ENCODE results near the gene TMEM132D.

Gene TMEM132D

DNA sequence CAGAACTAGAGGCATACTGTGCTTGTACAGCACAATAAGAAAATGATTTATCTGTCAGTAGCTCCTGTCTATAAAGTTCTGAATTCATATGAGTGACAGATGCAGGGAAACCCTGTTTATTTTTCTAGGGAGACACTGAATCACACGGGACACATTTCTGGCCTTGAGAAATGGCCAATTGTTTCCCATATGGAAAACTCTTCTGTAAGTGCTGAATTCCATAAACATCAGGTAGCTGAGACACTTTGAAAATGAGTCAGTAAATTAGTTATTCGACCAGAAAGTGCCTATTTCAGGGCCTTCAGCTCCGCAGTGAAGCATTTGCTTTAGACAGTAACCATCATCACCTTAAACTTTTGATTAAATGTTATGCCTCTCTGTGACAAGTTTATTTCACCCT lies 184.4 kb downstream of the TMEM132D start:
- no peak for DNase-seq

DNA sequence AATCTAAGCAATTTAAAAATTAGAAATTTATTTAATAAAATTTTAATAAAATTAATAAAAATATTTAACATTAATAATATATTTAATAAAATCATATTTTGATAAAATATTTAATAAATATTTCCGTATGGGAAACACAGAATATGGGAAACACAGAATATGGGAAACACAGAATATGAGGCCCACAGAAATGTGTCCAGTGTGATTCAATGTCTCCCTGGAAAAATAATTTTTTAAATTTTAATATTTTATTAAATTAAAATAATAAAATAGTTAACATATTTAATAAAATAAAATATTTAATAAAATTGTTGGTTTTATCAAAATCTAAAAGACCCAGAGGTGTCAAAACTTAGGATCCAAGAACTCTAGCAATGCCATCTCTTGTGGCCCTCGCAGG lies 186.4 kb downstream of the TMEM132D start:
- DNase-seq, result no peak

DNA sequence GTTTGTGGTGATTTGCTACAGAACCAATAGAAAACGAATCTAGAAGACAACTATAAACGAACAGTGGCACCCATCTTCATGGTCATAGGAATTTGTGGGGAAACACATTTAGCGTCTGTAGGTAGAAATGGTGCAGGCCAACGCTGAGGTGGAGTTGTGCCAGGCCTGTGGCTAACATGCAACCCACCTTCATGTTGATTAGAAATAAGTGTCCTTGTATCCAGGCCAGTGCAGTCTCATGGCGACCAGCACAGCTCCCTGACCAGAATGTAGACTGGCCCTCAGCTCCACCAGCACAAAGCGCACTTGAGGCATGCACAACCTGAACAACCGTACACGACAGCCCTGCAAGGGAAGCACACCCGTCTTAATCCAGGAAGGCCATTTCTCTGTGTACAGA lies 187.0 kb downstream of the TMEM132D start:
- no peak for DNase-seq

DNA sequence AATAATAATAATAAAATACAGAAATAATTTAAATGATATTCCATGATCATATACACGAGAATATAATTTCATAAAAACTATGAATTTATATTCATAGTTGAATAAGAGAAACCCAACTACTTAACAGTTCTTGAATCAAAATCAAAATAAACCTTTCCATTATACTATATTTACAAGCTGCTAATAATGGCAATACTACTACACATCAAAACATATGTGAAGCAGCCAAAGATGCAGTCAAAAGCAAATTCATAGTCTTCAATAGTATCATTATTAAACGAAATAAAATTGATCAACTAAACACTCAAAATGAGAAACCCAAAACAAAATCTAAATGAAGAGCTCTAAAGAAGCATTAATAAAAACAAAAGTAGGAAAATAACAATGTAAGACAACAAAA lies 197.1 kb downstream of the TMEM132D start:
- DNase-seq, result no peak

DNA sequence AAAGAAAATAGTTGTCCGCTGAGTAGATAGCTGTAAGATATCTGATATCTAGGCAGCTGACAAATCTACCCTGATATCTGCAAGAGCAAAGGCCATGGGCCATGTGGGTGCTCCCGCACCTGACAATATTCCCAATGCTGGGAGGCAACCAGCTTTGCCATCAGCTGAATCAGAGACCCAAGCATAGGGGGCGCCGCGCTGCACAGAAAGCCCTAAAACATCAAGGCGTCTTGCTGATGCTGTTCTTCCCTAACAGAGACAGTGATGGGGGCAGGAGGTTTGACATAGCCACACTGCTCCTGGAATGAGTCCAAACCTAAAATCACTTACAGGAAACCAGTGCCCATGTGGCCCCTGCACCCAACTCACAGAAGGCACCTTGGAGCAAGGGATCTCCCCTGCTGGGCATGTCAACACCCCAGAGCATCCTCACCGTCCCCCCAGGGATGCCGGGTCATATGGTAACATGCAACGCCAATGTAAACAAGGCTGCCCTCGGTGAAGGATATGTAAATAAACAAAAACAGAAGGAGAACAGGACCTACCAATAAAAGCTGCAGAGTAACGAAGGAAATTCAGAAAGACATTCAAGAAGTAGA lies 199.5 kb downstream of the TMEM132D start:
- DNase-seq, result no peak

DNA sequence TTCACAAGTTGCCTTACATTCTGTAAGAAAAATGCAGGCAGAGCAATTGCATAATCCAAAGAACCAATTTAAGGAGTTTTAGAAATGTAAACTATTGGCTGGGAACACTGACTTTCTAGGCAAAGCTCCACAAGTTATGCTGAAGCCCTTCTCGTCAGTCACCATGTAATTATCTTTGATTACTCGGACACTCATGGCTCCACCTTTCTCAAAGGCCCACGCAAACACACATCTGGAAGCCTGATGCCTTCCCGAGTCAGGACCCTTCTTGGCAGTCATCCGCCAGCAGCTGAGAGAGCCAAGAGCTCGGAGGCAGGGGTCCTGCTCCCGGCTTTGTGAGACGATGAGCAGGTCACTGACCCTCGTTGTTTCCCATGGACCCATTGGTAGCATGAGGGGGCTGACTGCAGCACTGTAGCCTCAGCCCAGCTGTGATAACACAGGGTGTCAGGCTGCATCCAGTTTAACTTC lies 202.2 kb downstream of the TMEM132D start:
- DNase-seq, result no peak

DNA sequence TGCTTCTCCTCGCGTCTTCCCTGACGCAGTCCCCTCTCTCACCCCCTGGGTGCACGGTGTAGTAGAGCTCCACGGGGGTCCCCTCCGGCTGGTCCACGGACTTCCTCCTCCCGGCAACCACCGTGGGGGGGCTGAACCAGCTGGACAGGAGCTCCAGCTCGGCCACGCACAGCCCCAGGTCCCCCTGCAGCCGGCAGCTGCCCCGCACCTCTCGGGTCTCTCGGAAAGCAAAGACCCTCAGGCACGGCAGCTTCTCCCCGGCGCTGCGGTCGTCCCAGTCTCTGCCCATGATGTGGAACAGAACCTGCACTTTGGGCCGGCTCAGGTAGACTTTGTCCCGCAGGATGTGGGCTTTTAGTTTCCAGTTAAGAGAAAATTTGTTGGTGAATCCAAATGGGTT lies 203.8 kb downstream of the TMEM132D start:
- DNase-seq, result no peak

DNA sequence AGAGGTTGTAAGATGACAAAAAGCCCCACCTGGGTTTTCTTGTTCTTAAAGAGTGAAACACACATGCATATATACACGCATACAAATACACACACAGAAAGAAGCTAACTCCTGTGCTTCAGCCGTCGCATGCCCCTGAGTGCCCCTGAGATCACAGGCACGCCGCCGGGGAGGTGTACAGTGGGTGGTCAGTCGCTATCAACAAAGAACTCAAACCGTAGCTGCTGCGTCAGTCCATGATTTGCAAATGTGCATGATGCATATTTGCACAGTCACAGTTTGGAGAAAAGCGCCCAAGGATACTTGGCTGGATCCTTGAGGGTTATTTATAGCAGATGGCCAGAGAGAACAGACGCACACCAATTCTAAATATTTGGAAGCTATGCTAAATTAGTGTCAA lies 206.9 kb downstream of the TMEM132D start:
- DNase-seq, result no peak

DNA sequence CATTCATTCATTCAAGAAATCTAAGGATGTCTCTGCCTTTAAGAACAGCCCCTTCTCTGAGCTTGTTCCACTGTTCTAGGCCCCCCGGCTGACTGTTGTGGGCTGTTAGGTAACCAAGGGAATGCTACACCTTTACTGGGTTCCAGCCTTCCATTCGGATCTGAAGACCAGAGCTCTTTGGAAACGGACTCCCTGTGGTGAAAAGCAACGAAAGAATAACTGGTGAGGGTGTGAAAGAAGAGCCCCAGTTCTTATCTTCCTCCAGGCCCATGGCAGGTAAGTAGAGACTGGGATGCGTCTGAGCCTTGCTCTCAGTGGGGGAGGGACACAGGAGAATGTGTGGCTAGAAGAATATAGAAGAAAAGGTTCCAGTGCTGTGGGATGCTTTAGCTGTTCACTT lies 207.4 kb downstream of the TMEM132D start:
- no peak for DNase-seq

DNA sequence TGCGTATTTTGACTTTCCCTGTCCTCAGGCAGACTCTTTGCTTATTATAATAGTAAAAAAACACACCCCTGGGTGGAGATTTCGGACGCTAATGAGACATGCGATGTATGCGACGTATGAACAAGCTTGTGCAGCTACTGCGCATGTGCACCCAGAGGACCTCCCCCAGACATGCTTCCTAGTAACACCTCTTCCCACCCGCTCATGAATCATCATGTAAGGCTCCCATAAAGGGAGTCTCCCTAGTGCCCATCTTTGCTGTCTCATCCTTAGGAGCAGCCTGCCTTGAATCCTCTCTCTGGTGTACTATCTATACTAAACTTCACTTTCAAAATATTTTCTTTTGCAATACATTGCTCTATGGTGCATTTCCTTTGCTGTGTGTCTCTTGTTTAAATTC lies 210.1 kb downstream of the TMEM132D start:
- no peak for DNase-seq

DNA sequence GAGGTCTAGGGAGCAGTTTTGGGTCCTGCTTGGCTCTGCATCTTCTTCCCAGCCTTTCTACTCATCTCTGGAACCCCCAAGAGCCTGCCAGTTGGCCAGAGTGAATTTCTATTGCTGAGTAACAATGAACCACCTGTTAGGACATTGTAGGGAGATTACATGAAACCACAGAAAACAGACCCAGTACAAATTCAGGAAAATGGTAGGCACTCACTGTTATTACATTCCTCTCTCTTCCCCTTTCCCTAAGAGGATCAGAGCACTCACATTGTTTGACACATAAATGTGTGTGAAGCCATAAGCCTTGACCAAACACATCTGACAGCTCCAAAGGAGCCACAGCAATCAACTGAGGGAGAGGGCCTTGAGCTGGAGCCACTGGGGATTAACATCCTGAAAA lies 216.1 kb downstream of the TMEM132D start:
- DNase-seq, result no peak

DNA sequence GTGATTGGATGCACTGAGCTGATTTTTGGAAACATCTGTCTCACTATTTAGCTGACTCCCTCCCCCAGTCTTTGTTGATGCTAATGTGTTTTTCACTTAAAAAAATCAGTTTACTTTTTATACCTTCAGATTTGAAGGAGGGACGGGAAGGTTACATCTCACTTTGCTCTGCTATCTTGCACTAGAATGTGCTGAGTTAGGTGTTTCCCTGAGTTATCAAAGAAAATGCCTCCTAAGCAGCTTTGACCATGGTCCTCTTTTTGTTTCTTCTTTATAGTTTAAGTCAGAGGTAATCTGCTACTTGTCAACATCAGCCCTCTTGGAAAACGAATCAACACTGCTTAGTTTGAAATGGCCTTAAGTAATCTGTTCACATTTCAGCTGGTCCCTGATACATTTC lies 222.0 kb downstream of the TMEM132D start:
- DNase-seq, result no peak

DNA sequence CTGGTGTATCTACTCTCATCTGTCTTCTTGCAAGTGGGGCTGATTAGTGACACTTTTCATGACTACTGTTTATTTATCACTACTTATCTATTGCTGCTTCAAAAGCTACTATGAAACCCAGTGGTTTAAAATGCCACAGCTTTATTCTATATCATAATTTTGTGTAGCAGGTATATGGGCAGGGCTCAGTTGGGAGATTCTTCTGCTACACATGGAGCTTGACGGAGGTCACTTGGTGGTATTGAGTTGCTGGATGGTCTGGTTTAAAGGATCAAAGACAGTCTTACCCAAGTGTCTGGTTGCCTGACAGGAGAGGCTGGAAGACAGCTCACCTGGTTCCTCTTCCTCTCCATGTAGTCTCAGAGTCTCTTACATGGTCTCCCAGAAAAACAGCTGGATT lies 222.7 kb downstream of the TMEM132D start:
- no peak for DNase-seq

DNA sequence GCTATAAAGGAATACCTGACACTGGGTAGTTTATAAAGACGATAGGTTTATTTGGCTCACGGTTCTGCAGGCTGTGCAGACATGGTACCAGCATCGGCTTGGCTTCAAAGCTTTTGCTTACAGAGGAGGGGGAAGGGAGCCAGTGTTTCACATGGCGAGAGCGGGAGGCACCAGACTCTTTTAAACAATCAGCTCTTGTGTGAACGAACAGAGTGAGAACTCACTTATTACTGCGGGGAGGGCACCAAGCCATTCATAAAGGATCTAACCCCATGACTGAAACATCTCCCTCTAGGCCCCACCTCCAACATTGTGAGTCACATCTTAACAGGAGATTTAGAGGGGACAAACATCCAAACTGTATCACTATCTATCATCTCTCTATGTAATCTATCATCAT lies 227.4 kb downstream of the TMEM132D start:
- no peak for DNase-seq

DNA sequence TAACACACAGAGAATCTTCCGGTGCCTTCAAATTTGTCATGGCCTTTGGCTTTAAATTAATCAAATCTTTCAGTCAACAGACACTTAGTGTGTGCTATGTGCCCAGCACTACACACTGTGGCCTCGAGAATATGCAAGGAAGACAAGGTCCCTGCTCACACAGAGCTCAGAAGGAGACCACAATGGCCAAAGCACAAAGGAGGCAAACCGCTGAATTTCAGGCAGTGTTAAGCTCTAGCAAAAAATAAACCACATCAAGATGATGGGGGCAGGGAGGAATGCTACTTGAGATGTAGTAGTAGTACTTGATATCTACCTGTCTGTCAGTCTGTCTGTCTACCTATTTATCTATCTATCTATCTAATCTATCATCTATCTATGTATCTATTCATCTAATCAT lies 227.9 kb downstream of the TMEM132D start:
- no peak for DNase-seq

DNA sequence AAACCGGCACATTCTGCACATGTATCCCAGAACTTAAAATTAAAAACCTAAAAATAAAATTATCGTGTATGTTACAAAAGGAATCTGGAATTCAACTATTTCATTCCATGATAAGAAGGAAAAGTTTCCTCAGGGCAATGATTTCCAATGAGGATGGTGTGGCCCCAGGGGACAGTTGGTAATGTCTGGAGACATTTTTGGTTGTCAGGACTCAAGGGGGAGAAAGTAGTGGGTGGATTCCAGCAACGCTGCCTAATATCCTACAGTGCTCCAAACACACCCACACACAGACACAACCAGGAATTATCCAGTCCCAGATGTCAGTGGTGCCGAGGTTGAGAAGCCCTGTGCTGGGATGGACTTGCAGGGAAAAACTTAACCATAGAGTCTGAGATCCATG lies 228.3 kb downstream of the TMEM132D start:
- DNase-seq, result no peak

DNA sequence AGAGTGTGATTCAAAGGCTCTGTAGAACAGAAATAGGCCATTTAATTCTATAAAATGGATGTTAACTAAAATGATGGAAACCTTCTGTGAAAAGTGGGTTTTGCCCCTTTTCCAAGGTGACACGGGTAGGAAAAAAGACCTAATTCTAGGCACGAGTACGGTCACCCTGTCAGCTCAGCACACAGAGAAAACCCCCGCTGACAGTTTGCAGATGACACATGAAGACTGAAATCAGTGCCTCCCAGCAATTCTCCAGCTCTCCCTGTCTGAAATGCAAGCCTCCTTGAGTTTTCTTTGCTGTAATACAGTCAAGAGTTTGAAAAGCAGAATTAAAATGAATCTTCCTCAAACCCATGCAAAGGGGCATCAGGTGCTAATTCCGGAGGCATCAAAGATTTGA lies 230.0 kb downstream of the TMEM132D start:
- no peak for DNase-seq

DNA sequence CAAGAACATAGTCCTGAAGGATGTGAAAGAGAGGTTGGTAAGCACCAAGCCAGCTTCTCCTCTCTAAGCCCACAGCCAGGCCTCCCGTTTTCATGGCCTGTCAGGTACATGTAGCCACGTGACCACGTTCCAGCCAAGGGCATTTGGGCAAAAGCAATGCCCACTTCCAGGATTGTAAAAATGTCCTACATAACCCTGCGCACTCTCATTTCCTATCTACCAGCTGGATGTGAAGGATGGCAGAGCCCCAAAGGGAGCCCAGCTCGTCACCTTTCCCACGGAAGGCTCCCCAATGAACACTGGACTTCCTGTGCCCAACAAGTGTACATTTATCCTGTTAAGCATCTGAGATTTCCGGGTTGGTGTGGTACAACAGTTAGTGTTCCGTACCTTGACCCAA lies 231.7 kb downstream of the TMEM132D start:
- no peak for DNase-seq

DNA sequence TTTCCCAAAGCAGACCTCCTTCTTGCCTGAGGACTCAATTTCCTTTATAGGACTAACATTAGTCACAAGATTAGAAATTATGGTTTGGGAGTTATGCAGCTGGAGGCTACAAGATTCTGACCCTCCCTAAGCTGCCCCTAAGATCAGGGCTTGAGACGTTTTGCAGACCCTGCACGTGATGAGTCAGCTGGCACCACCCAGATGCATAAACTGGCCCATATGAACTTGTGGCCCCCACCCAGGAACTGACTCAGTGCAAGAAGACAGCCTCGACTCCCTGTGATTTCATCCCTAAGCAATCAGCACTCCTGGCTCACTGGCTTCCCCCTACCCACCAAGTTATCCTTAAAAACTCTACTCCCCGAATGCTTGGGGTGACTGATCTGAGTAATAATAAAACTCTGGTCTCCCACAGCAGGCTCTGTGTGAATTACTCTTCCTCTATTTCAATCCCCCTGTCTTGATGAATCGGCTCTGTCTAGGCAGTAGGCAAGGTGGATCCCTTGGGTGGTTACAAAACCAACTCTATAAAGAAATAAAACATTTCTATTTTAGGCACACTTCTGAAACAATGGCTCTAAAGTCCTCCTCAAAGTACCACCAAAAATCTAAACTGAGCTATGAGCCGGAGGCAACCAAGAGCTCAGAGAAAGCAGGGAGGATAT lies 233.4 kb downstream of the TMEM132D start:
- no peak for DNase-seq

DNA sequence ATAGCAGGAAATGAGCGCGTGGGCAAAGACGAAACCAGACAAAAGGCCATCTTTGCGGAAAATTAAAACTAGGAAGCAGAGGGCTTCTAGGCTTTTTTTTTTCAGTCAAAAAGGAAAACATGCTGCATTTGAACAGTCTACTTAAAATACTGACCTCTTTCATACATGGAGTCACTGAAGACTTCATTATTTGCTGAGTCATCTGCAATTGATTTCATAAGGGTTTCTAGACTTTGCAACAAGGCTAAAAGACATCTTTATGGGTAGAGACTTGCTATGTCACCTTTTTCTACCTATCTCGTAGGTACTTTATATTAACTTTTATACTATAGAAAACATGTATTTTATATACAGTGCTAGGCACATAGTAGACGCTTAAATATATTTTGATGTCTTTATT lies 238.4 kb downstream of the TMEM132D start:
- no peak for DNase-seq

DNA sequence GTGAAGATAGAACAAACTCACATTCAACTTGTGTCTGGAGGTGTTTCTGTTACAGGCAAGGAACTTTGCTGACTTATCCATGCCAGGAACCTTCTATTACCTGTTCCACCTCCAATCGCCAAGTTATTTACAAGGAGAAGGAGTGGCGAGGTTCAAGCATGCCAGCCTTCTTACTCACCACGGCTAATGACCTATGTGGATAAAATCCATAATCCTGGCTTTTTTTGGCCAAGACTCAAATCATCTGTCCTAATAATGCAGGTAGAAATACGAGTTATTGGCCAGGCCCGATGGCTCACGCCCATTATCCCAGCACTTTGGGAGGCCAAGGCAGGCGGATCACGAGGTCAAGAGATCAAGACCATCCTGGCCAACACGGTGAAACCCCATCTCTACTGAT lies 241.6 kb downstream of the TMEM132D start:
- no peak for DNase-seq

DNA sequence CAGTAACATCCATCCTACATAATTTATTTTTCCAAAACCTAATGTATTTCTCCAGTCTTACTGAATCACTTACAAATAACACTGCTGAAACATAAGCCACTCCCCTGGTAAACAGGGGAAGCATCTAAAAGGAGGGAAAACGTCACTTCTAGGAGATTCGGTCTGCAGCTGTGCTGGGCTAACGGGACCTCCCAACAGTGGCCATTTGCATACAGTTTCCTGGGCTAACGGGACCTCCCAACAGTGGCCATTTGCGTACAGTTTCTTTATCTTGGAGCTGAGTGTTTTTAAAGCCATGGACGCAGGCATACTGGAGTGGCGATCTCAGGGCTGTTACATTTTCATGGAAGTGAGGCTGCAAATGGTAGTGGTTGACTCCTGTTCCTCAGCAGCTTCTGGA lies 242.9 kb downstream of the TMEM132D start:
- no peak for DNase-seq

DNA sequence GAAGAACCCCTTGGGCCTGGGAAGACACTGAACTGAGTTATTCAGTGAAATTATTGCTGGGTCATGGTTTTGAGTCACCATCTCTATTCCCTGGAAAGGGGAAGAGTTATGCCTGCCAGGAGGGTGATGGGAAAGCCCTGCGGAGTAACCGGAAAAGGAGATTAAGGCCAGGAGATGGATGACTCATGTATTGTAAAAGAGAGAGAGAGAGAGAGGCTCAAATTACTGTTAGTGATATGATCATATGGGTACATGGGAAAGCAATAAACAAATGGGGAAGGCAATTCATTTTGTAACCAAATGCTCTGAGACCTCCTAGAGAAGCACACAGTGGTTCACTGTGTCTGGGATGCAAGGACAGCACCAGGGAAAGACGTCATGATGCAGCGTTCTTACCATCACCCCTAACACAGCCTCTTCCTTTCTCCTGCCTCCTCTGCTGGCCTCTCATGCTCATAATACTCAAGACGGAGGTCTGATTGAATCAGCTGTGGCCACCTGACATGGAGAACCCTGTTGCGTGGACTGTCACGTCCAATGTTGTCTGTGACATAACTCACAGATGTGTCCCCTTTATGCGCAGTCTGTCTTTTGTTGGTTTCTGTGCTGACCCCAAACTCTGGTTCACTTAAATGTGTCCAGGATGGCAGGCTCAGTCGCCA lies 243.7 kb downstream of the TMEM132D start:
- DNase-seq, result no peak

DNA sequence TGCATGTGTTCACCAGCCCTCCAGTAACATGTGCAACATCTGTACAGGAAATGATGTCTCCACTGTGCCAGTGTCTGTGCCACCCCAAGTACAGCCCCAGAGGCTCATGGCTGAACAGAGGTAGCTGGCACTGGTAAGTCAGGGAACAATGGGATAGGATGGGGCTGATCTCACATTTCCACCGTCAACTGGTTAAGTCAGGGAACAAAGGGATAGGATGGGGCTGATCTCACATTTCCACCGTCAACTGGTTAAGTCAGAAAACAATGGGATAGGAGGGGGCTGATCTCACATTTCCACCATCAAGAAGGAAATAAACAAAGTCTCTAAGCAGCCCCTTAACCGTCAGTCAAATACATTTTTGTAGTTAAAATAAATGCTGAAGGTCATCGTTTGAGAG lies 246.6 kb downstream of the TMEM132D start:
- no peak for DNase-seq

DNA sequence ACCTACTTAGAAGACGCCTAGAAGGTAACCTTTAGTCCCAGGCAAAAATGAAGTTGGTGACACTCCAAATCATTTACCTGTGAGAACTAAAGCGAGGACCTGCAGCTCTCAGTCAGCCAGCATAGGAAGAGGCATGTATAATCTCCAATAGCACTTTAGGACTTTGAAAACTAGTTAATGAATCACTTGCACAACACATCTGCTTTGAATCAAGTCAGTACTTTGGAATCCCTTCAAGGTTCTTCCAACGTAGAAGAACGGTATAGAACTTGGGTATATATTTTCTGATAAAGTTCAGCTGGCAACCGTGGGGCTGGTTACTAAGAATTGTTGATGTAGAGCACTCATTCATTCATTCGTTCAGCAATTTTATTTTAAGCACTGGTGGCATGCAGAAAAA lies 251.9 kb downstream of the TMEM132D start:
- DNase-seq, result no peak

Measured in CD4-positive, alpha-beta T cell treated with Interleukin-17A for 1 hour (primary cell).